Iris pigment epithelial cell (primary cell): ENCODE measurements around the gene BPGM.
"Not testable (repeated sequence)": the region's sequence is repeated elsewhere in the genome, so short reads cannot be mapped to it uniquely, and the experiment has no call there.

Experiments used
- DNase-seq: peaks from one replicate; pipeline ENCODE4 v3.0.0-alpha.2; 2011; ENCODE audit warnings: low read depth

The BPGM gene

DNA sequence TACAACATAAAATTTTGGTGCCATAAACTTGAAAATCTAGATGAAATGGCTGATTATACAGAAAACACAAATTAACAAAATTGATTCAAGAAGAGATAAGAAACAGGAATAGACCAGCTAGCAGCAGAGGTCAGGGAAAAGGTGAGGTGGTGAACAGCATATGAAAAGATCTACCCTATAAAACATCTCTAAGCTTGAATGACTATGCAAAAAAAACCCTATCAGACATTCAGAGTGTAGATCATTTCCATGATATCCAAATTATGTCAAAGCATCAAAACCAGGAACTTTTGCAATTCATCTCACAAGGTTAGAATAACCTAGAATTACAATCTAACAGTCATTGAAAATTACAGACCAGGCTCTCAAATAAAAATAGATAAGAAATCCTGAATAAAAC lies 14.6 kb upstream of the BPGM start:
- no peak for DNase-seq

GRCh38 chr7:134632937-134633540 lies 13.6 kb upstream of the BPGM start:
- peak; percentile 69 for DNase-seq

- DNase-seq = no peak
Measured at GRCh38 chr7:134636008-134636449, 10.6 kb upstream of the BPGM start.

DNA sequence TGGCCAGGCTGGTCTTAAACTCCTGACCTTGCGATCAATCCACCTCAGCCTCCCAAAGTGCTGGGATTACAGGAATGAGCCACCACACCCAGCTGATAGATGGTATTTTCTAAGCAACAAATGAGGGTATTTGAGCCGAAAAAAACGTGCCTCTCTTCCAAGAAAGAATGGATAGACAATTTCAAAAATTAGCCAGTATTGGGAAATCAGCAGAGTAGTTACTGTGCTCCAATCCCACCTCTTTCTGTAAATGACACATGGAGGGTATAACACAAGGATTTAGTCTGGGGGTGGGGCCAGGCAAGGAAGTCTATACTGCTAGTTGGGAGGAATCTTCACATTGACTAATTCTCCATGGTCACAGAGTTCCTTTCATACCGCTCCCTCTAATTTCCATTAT lies 9.2 kb upstream of the BPGM start:
- no peak for DNase-seq

GRCh38 chr7:134637934-134638719 lies 8.5 kb upstream of the BPGM start:
- peak; percentile 42 for DNase-seq

DNA sequence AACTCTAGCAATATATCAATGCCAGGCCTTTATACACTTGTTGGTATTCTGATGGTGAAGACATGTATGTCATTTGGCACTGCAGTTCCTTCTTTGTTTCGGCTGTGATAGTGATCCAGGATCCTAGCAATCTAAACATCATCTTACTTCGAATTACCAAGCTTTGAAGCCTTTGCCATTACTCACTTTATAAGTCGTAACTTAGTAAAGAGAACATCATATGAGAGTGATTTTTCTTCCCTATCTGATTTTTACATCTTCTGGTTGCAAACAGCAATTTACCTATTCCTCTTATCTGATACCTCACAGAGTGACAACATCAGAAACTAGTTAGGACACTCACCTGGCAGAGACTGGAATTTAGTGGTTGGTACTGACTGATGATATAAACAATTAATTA lies 7.6 kb upstream of the BPGM start:
- DNase-seq = no peak

GRCh38 chr7:134639683-134640279 lies 6.9 kb upstream of the BPGM start:
- no peak for DNase-seq

- peak; percentile 68 for DNase-seq
Measured at GRCh38 chr7:134640842-134641715, 5.6 kb upstream of the BPGM start.

GRCh38 chr7:134641981-134642380 lies 4.7 kb upstream of the BPGM start:
- not testable (repeated sequence) for DNase-seq

DNA sequence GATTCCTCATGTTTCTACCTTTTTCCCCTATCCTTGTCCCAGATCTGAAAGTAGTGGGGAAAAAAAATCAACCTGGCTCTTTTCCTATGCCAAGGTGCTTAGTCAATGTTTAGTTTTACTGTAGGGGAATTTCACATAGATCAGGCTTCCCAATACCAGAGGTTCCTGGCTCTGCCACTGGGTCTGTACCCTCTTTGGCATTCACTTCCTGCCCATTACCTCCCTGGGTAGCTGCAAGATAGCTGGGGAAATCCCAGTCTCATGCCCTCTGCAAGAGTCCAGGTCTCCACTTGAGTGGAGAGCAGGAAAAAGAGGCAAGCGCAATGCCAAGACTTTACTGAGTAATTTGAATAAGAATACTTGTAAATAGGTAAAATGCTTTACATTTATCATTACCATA lies 3.5 kb upstream of the BPGM start:
- DNase-seq = no peak

- no peak for DNase-seq
Measured at GRCh38 chr7:134645478-134645877, 1.2 kb upstream of the BPGM start.

GRCh38 chr7:134645935-134646334 lies 718 bp upstream of the BPGM start:
- DNase-seq = peak; percentile 67

GRCh38 chr7:134648456-134648855 lies 1.8 kb downstream of the BPGM start:
- no peak for DNase-seq

DNA sequence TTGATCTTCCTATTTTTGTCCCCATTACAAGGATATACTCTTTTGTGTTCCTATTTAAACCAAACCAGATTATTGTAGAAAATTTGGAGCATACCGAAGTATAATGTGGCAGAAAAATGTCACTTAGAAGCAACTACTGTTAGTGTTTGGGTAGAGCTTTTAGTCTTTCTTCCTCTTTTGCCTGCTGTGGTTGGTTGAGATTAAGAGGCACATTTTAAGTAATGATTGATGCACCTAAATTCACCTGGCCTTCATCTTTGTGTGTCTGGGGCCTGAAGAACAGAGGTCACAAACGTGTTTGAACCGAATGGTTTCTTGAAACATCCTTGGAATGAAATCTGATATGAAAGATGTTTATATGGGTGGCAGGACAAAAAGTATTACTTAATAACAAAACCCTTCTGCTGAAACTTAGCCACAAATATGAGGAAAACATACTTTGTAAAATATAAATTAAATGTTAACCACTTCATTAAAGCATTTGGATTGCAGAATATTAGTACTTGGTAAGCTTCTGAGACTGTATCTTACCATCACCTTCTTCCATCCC lies 2.6 kb downstream of the BPGM start:
- DNase-seq = peak; percentile 71

DNA sequence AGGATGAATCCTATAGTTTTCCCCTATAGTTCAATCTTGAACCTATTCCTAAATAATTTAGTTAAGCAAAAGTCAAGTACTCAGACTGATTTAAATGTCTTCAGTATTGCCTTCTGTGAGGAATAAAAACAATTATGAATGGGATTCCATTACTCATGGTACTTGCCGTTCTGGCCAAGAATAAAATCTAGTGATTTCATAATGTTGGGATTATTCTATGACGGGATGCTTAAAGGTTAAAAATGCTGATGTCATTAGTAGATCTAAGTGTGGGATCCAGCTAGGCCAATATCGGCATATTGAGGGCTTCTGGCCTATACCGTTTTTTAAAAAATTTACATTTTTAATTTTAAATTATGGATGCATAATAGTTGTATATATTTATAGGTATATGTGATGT lies 5.3 kb downstream of the BPGM start:
- DNase-seq = peak; percentile 71

DNA sequence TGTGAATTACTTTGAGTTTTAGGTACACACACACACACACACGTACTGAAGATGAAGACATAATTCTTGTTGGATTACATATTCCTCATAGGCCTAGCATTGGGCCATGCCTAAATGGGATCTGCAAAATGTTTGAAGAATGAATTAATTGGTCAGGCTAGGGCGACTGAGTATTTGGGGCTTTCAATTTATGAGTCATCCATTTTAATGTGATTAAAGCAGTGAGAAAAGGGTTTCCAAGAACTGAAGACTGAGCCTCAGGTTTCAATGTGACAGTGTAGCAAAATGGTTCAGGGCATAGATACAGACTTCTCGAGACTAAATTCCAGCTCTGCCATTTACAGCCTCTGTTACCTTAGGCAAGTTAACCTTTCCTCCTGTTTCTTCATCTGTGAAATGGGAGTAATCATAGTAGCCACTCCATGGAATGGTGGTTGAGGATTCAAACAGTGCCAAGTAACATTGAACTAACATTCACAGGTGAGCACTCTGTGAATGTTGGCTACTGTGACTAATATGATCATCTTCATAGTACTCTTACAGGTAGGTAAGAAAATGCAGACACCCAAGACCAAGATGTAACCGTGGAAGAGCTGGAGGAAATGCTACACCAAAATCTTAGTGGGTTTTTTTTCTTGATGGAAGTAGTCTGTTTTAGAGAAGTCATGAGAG lies 7.6 kb downstream of the BPGM start:
- no peak for DNase-seq

DNA sequence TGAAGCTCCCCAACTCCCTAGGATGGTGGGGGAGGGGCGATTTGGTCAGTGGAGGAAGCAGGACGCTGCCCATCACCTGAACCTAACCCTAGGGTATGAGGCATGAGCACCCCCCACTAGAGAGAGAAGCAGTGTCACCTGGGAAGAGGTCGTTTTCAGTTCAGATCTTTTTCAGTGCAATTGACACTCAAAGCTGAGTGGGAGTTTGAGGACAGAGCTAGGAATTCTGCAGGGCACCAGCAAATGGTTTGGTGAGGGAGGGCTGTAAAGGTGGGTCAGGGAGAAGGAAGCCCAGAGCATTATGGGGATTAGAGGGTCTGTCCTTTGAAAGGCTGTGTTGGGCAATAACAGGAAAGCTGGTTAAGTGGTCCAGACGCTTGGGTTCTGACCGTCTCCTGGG lies 10.9 kb downstream of the BPGM start:
- no peak for DNase-seq

GRCh38 chr7:134660242-134660785 lies 13.7 kb downstream of the BPGM start:
- no peak for DNase-seq

- peak; percentile 95 for DNase-seq
Measured at GRCh38 chr7:134660961-134661376, 14.3 kb downstream of the BPGM start.

GRCh38 chr7:134662166-134662870 lies 15.7 kb downstream of the BPGM start:
- DNase-seq = peak; percentile 53

DNA sequence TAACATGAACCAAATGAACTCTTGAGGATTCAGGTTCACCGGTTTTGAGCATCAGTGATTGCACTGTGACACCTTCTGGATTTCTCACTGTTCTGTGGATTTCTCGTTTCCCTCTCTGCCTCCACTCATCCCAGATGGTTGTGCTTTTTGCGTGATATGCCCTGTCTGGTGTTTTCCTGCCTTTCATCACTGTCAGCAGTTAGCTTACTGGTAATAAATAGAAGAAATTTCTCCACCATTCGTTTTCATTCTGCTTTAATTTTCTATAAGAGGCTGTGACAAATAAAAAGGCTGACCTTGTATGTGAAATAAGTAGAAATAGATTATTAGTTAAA lies 16.2 kb downstream of the BPGM start:
- DNase-seq = no peak
